ENCODE results near the gene CHRNG.

Gene CHRNG

GRCh38 chr2:232522623-232523401, 16.7 kb upstream of the CHRNG start:
- POLR2A ChIA-PET: no interaction called here
- no peak for DNase-seq (ENCODE audit: extremely low spot score)
- TF ChIP-seq CTCF (IDR thresholded peaks at IDR 0.05; ENCODE audit: control extremely low read depth, extremely low read depth, low read depth, missing control alignments): no peak
- CTCF ChIA-PET: interaction anchor here (0.6 to 2.7 kb wide), 7 partner anchors 8 to 76 kb away, joined by 3 to 10 read pairs (median 3); no protein-coding TSS in a partner anchor

GRCh38 chr2:232523402-232523681, 16.1 kb upstream of the CHRNG start:
- no peak for DNase-seq (ENCODE audit: extremely low spot score)
- ChIA-PET CTCF (interaction anchor here (0.7 to 2.0 kb wide), 4 partner anchors 12 to 79 kb away, joined by 3 to 5 read pairs (median 4); no protein-coding TSS in a partner anchor), POLR2A (no interaction called here)
- TF ChIP-seq CTCF (IDR thresholded peaks at IDR 0.05; ENCODE audit: control extremely low read depth, extremely low read depth, low read depth, missing control alignments): no peak

- ChIA-PET CTCF (interaction anchor here (0.7 to 2.0 kb wide), 4 partner anchors 12 to 80 kb away, joined by 3 to 5 read pairs (median 4); no protein-coding TSS in a partner anchor), POLR2A (no interaction called here)
- DNase-seq (ENCODE audit: extremely low spot score): no peak
- TF ChIP-seq CTCF (IDR thresholded peaks at IDR 0.05; ENCODE audit: control extremely low read depth, extremely low read depth, low read depth, missing control alignments): peak; percentile 20
Measured at GRCh38 chr2:232523682-232524597, 15.6 kb upstream of the CHRNG start.

- DNase-seq (ENCODE audit: extremely low spot score): no peak
- ChIA-PET CTCF (no interaction called here), POLR2A (no interaction called here)
- no peak for TF ChIP-seq CTCF (IDR thresholded peaks at IDR 0.05; ENCODE audit: control extremely low read depth, extremely low read depth, low read depth, missing control alignments)
Measured at GRCh38 chr2:232524771-232525170, 14.7 kb upstream of the CHRNG start.

- ChIA-PET CTCF (interaction anchor here (1.4 kb wide), 1 partner anchor 8 kb away, joined by 3 read pairs; no protein-coding TSS in a partner anchor), POLR2A (no interaction called here)
- no peak for DNase-seq (ENCODE audit: extremely low spot score)
- TF ChIP-seq CTCF (IDR thresholded peaks at IDR 0.05; ENCODE audit: control extremely low read depth, extremely low read depth, low read depth, missing control alignments): no peak
Measured at GRCh38 chr2:232525199-232525598, 14.3 kb upstream of the CHRNG start.

- DNase-seq (ENCODE audit: extremely low spot score): no peak
- POLR2A ChIA-PET: no interaction called here
- no peak for TF ChIP-seq CTCF (IDR thresholded peaks at IDR 0.05; ENCODE audit: control extremely low read depth, extremely low read depth, low read depth, missing control alignments)
- CTCF ChIA-PET: interaction anchor here (1.4 kb wide), 1 partner anchor 9 kb away, joined by 3 read pairs; no protein-coding TSS in a partner anchor
Measured at GRCh38 chr2:232525791-232526371, 13.6 kb upstream of the CHRNG start, which contains the start of gene CHRND. CHRND (plus strand) TSS chr2:232526160; CDS start chr2:232526216, 56 bp downstream.

All from GM10248 (cell line).